Epidermal melanocyte (primary cell): Measurements from ENCODE around the gene KDM5A.
"Not testable (repeated sequence)": the region's sequence is repeated elsewhere in the genome, so short reads cannot be mapped to it uniquely, and the experiment has no call there.

Experiments
- DNase-seq: peaks from one replicate; pipeline ENCODE4 v3.0.0; 2011; ENCODE audit warnings: low spot score; ENCODE audit not compliant: insufficient read length

Gene KDM5A

DNA sequence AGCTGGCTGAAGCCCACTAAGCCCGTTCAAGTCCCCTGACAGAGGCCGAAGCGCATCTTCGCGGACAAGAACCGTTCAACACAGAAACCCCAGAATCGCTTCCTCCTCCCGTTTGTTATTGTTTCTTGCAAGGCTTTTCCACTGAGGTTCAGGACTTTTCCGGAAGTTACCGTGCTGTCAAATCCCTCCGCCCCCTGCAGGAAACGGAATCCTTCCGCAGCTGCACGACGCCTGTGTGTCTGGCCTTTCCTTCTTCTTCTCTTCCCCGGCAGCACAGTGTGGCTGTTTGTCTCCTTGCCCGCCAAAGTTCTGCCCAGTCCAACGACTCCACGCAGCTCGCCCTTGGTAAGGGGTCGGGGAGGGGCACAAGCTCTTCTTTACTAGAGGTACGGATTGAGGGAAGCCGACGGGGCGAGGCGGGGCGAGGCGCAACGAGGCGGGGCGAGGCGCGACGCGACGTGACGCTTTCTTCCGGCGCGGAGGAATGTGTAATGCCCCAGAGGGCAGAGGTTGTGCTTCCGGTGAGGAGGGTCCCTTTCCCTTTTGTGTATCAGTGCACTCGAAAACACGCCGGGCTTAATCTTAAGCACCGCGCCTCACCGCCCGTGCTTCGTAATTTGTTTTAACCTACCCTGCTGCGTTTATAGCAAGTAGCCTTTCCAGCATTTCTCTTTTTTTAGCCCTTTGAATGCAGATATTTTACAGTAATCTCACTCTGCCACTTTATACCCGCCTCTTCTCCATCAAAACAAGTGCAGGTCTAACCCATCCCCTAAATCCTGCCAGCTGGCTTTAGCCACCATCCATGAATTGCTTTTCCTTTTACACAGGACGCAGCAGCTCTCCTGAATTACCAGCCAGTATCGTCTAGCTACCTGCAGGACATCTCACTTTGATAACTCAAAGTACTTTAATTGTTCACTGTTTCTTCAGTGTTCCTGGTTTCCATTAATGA, at the start of gene KDM5A:
Gene KDM5A, minus strand, starts transcription at position 179 of the 955 bp plus-strand sequence. CDS start 229 bp downstream, outside the sequence.
- DNase-seq = peak; percentile 88

DNA sequence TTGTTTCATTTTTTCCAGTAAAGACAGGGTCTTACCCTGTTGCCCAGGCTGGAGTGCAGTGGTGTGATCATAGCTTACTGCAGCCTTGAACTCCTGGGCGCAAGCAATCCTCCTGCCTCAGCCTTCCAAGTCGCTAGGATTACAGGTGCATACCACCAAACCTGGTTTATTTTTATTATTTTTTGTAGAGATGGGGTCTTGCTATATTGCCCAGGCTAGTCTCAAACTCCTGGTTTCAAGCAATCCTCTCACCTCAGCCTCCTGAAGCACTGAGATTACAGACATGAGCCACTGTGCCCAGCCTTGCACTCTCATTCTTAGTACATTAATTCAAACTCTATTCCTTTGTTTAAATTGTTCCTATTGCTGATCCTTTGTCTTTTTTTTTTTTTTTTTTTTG, 46.6 kb upstream of the KDM5A start:
- DNase-seq = not testable (repeated sequence)

DNA sequence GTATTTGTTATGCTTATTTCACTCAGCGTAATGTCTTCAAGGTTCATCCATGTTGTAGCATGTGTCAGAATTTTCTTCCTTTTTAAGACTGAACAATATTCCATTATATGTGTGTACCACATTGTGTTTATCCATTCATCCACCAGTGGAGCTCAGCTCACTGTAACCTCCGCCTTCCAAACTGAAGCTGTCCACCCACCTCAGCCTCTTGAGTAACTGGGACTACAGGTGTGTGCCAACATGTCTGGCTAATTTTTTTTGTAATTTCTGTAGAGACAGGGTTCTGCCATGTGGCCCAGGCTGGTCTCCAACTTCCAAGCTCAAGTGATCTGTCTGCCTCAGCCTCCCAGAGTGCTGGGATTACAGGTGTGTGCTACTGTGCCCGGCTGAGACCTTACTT, 33.4 kb upstream of the KDM5A start:
- no peak for DNase-seq

DNA sequence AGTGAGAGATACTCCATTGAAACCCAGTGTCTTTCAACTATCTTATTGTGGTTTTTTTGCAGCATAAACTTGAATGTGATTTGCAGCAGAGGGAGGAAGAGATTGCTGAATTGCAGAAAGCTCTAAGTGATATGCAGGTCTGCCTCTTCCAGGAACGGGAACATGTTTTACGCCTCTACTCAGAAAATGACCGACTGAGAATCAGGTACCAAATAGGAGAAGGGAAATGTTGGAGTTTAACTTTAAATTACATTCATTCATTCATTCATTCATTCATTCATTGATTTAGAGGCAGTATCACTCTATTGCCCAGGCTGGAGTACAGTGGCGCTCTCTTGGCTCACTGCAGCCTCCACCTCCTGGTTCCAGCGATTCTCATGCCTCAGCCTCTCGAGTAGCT, 29.3 kb upstream of the KDM5A start:
- DNase-seq = no peak

DNA sequence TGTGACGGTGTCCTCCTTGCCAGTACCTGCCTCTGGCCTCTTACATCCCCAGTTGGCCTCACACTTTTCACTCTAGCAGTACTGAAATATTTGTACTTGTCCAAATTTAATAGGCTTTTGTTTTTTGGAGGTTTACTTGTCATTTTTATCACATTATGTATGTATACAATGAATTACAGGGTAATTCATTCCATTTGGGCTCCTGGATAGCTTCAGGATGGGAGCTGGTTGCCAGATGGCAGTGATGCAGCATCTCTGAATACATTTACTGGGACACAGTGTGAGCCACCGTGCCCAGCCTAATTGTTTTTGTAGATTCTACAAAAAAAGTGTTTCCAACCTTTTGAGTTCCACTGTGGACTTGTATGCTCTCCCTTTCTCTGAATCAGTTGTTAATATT, 25.7 kb upstream of the KDM5A start:
- no peak for DNase-seq

DNA sequence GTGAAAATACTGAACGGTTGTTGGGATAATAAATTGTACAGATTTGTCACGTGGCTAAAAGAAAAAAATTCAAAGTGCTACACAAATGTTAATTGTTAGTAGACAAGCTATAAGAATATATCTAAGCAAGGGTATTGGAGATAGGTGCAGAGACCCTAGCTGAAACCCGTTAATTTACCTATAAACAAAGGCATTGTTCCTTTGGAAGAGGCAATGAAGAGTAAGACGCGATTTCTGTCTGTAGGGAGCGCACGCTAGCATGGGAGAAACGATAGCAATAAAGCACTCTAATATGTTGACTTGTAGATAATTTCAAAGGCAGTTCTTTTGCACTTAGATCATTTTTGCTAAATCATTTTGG, 12.9 kb upstream of the KDM5A start:
- no peak for DNase-seq

DNA sequence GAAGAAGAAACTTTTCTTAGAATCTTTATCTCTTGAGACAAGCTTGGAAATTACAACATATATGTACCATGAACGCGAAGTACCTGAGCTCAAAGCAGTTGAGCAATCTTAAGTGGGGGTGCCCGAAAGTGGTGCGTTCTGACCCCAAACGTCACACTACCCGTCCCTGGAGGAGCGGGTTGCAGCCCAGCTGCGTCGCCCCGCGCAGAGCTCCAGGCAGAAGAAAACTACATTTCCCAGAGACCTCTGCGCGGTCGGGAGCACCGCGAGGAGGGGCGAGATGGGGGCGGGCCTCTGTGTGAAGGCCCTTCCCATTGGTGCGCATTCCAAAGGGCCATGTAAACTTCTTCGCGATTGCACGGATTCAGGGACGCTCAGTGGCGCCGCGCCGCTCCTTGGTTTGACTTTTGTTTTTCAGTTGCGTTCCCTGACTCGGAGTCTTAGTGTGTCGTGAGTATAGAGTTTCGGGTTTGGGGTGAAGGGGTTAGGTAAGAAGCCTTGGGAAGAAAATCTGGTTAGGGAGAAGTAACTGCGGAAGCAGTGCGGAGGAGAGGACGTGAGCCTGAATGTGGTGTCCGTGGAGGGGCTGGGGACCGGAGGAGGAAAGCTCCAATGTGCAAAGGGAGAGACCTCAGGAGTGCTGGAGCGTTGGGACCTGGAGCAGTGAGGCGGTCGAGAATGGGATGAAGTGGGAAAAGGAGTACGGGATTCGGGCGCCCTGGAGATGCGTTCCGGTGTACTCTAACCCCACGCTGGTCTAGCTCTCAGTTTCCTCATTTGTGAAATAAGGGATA, 12.3 kb upstream of the KDM5A start, which contains the start of gene CCDC77:
Gene CCDC77, plus strand, starts transcription at position 410 of the 794 bp plus-strand sequence. CDS start 7,740 bp downstream, outside the sequence.
- DNase-seq = peak; percentile 52

DNA sequence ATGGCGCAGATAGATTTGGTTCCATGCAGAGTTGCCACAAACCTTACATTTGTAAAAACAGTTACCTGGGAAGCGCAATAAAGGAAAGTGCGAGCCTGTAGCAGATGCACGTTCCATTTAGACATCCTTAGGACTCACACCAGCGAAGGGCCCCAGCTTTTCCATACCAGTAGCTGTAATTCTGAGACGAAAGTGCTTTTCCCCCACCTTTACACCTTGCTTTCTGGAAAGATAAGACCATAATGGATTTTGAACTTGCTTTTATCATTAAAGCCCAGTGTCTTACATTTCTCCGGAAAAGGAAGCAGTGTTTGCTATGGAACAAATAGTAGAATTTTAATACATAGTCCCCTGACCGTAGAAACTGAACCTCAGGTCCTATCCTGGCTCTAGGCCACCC, 11.7 kb upstream of the KDM5A start:
- no peak for DNase-seq

DNA sequence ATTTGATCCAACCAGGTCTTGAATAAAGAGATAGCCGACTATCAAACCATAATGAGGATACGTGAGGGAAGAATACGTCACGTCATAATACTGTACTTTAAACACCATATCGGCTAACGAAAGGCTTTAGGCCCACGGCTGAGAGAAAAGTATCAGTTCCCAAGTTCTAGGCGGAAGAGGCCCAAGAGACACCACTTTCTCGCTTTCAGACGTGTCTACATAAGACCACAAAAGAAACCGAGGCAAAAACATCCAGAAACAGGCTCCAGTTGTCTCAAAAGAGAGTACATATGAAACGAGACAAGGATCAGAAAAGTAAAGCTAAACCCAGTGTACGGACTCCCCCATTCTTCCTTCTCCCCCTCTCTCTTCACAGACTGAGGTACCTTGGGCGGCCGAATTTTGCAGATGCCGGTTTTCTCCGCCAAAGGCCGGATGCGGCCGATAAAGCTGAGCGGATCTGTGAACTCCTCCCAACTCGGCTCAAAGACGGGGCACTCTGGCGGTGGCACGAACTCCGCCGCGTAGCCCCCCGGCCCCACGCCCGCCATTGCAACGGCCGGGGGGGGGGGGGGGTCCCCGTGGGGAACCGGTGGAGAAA, 479 bp downstream of the KDM5A start:
- no peak for DNase-seq

DNA sequence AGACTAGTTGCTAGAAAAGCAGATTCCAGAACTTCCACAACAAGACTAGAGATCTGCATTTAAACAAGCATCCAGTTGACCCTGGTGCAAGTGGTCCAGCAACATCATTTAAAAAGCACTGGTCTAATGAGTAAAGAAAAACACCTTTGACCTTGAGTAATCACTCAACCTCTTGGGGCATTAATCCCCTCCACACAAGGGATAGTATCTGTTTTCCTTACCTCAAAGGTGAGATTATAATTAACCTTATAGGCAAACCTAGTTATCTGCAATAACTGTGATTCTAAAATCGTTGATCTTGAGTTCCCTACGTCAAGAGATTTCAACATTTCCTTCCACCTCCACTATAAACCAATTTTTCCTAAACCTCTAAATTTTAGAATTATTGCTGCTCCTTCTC, 1.1 kb downstream of the KDM5A start:
- no peak for DNase-seq

DNA sequence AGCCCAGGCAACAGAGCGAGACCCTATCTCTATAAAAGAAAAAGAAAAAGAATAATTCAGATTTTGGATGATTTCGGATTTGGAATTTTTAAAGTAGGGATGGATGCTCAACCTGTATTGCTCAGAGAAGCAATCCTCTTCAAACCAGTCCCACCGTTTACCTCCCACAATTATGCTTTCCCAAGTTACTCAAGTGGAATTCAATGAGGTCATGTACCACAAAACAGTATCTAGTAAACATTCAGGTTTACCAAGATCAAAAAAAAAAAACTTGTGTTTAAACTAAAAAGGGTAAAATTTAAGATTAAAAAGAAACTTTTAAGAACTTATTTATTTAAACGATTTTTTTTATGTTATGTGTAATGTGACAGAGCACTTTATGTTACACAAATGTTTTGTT, 2.5 kb downstream of the KDM5A start:
- no peak for DNase-seq

DNA sequence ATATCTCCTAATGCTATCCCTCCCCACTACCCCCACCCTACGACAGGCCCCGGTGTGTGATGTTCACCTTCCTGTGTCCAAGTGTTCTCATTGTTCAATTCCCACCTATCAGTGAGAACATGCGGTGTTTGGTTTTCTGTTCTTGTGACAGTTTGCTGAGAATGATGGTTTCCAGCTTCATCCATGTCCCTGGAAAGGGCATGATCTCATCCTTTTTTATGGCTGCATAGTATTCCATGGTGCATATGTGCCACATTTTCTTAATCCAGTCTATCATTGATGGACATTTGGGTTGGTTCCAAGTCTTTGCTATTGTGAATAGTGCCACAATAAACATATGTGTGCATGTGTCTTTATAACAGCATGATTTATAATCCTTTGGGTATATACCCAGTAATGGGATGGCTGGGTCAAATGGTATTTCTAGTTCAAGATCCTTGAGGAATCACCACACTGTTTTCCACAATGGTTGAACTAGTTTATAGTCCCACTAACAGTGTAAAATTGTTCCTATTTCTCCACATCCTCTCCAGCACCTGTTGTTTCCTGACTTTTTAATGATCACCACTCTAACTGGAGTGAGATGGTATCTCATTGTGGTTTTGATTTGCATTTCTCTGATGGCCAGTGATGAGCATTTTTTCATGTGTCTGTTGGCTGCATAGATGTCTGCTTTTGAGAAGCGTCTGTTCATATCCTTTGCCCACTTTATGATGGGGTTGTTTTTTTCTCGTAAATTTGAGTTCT, 18.2 kb downstream of the KDM5A start:
- DNase-seq = not testable (repeated sequence)

DNA sequence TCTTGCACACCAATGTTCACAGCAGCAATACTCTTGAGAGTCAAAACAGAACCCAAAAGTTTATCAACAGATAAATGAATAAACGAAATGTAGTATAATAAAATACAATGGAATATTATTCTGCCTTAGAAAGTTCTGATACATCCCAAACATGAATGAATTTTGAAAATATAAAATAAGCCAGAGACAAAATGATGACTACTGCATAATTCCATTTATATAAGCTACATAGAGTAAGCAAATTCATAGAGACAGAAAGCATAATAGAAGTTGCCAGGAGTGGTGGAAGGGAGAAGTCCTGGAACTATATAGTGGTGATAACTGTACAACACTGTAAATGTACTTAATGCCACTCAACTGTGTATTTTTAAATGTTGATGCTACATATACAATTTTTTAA, 21.1 kb downstream of the KDM5A start:
- no peak for DNase-seq

DNA sequence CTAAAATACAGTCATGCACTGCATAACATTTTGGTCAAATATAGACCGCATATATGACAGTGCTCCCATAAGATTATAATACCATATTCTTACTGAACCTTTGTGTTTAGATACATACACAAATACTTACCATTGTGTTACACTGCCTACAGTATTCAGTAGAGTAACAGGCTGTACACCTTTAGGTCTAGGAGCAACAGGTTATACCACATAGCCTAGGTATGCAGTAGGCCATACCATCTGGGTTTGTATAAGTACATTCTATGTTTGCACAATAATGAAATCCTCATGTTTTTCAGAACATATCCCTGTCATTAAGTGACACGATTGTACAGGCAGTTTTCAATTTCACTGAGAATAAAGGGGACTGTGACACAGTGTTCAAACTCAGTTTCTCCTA, 22.3 kb downstream of the KDM5A start:
- no peak for DNase-seq

DNA sequence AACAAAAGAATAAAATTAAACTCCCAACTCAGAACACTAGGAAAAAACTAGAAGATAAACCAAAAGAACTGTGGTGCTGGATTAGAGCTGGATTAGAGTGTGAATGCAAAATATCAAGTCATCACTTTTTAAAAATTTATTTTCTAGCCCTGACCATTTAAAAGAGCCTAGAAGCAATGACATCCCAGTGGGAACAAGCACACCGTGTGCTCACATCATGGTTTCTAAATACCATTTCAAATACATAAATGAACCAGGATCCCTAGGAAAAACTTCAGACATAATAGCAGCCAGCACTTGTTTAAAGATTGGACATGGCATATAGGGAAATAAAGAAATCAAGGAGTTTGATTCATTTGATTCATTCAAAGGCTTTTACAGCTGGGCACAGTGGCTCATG, 30.0 kb downstream of the KDM5A start:
- no peak for DNase-seq

DNA sequence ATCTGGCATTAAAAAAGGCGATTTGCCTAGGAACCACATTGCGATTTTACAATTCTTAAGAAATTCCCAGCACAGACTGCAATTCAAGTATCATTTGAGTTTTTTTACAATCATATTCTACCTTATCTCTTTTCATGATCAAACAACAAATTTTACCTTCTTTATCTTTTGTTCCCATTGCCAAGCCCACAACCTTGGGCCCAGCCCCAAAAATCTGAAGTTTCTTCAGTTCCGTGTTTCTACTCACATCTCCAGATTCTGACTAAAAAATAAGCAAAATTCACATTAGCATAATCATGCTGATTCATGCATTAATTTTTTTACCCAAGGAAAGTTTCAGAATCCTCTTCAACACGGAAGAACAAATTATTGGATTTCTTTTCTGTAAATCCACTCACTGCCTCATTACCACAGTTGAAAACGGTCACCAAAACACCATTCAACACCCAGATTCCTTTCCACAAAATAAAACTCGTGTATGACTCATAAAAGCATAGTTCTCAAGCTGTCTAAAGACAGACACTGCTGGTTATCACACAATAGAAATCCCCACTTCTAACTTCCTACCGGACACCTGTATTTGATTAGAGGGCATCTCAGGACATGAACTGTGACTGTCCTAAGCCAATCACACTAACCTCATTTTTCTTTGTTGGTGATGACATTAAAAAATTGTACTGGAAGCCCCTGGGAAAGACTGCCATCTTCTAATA, 32.7 kb downstream of the KDM5A start:
- DNase-seq = no peak

DNA sequence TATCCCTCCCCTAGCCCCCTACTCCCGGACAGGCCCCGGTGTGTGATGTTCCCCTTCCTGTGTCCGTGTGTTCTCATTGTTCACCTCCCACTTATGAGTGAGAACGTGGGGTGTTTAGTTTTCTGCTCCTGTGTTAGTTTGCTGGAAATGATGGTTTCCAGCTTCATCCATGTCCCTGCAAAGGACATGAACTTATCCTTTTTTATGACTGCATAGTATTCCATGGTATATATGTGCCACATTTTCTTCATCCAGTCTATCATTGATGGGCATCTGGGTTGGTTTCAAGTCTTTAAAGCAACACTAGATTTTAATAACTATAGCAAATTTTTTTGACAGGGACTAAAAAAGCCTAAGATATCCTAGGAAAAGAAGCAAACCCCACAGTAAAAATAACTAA, 37.9 kb downstream of the KDM5A start:
- DNase-seq = not testable (repeated sequence)

DNA sequence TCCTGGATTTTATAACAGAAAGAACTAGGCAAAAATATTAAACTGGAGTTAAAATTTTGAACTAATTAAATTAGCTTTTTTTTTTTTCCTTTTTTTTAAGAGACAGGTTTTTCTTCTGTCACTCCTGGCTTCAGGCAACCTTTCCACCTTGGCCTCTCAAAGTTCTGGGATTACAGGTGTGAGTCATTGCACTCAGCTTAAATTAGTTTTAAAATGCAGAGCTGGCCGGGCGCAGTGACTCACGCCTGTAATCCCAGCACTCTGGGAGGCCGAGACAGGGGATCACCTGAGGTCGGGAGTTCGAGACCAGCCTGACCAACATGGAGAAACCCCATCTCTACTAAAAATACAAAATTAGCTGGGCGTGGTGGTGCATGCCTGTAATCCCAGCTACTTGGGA, 39.5 kb downstream of the KDM5A start:
- not testable (repeated sequence) for DNase-seq

DNA sequence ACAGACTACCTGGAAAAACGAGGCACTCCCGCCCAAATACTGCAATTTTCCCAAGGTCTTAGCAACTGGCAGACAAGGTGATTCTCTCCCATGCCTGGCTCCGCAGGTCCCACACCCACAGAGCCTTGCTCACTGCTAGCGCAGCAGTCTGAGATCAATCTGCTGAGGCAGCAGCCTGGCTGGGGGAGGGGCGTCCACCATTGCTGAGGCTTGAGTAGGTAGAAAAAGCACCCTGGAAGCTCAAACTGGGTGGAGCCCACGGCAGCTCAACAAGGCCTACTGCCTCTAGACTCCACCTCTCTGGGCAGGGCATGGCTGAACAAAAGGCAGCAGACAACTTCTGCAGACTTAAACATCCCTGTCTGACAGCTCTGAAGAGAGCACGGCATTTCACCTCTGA, 46.1 kb downstream of the KDM5A start:
- not testable (repeated sequence) for DNase-seq

DNA sequence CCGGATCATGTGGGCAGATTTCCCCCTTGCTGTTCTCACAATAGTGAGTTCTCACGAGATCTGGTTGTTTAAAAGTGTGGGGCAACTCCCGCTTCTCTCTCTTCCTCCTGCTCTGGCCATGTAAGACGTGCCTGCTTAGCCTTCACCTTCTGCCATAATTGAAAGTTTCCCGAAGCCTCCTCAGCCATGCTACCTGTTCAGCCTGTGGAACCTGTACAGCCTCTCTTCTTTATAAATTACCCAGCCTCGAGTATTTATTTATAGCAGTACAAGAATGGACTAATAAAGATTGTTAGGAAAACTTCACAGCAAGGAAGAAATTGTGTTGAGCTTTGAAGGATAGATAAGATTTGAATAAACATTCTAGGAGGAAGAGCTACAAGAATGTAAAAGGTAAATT, 52.1 kb downstream of the KDM5A start:
- DNase-seq = no peak

DNA sequence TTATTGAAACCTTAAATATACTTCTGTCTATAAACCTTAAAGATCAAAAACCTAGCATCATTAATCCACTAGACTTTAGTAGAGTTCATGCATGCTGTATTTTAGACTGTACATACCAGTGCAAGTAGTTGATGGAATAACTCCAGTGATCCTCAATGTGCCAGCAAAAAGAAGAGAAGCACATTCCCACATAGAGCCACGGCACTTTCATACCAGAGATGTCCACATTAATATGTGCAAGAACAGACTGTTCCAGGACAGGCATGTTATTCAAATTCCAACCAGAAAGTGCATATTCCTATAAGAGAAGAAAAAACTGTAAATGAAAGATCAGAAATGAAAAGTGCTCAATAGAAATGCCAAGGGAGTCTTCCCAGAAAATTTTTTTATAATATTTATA, 55.0 kb downstream of the KDM5A start:
- no peak for DNase-seq
